Heart left ventricle (tissue), 13 donors: ENCODE results near the gene DUSP10.

Experiments
- CTCF ChIP-seq, 12 donors: fragments of 200-600 bp; sonication (generic) in 4 of 12; IDR thresholded peaks; one replicate each; pipeline versions ENCODE4 v1.5.0 to v1.8.0; 2018 to 2022; ENCODE audit warnings: antibody characterized with exemption in 12 of 12, mild to moderate bottlenecking in 5 of 12
- POLR2A ChIP-seq, 2 donors: fragments of 450-650 bp; IDR thresholded peaks; one replicate each; pipeline ENCODE4 v1.6.1; 2017; ENCODE audit warnings: antibody characterized with exemption in 2 of 2, mild to moderate bottlenecking in 2 of 2, moderate library complexity in 2 of 2
- donor health status: ischemic (EF 13 %, LVEDD 7.1; RV severe dilation, severe dysfunction).
- donor health status: DM: no; HTN: yes; CAD: no.
- donor health status: DM: no; HTN: no; CAD: no.
- donor health status: ischemic (EF 25% LVEDD 6.9; RV normal size, moderate dysfunction).
- donor health status: ischemic (EF 25% LVEDD 5.7; RV mildly dilated, moderate dysfunction).
- donor health status: ischemic (EF 35%, LVEDD 5.7; RV mildly dilated, moderate dysfunction).
- donor health status: nonischemic (EF 11% LVEDD 7.7; RV severe dilation, severe dysfunction).
- donor health status: DM: yes; HTN: yes; CAD: no.
- donor health status: PGD.
- donor health status: ischemic (EF 29% LVEDD 5.4; RV normal size, mild dysfunction).
- donor health status: nonischemic (EF 23%, LVEDD 6.1; RV moderate dilation, normal function).

- TF ChIP-seq CTCF (IDR thresholded peaks at IDR 0.05) (no peak), POLR2A (IDR thresholded peaks at IDR 0.05) (no peak)
Measured at GRCh38 chr1:221689138-221689537, 52.8 kb downstream of the DUSP10 start.
